HT-29 (cell line): ENCODE results near the gene SPSB1. TPM values are rescaled to one million over a fixed set of nuclear protein-coding genes. Genes with fewer than 3 reads are reported as not detected.

Source experiments
- DNase-seq: peaks from one replicate; pipeline ENCODE4 v3.0.0-alpha.2; 2015; ENCODE audit warnings: low spot score
- total RNA-seq: library from RNA; depleted of rRNA; stranded (reverse); fragments of >200 nt; shearing (Covaris generic); gene quantifications from 2 replicates; pipeline ENCODE4 v1.2.3, GENCODE V29; 2014

SPSB1 gene
- total RNA-seq, 1 experiment from 2014 or later, result 11.9 TPM

DNA sequence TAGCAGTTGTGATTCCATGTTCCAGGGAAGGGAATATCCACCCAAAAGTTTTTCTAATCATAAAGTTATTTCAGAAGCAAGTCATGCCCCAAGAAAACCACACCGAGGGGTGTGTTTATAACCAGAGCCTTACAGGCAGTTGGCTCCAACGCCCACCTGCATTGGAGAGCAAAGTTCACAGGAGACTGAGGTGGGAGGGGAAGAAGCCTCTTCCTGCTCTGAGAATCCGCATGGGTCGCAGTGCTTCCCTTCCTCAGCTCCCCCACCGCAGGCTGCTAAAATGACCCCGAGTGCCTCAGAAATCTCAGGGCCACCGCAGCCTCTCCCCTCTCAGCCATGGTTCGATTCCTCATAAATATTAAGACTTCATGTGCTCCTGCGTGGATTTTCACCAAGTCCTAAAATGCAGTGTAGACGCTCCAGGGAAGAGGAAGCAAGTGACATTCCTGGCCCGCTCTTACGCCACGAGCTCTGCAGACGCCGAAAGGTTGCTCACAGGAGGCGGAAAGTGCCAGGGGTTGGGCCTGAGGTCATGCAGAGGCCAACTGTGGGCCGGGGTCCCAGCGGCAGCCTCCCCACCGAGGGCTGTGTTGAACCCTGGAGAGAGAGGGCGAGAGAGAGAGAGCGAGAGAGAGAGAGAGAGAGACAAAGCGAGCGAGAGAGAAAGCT, 13.4 kb upstream of the SPSB1 start:
- DNase-seq, result peak; percentile 39

DNA sequence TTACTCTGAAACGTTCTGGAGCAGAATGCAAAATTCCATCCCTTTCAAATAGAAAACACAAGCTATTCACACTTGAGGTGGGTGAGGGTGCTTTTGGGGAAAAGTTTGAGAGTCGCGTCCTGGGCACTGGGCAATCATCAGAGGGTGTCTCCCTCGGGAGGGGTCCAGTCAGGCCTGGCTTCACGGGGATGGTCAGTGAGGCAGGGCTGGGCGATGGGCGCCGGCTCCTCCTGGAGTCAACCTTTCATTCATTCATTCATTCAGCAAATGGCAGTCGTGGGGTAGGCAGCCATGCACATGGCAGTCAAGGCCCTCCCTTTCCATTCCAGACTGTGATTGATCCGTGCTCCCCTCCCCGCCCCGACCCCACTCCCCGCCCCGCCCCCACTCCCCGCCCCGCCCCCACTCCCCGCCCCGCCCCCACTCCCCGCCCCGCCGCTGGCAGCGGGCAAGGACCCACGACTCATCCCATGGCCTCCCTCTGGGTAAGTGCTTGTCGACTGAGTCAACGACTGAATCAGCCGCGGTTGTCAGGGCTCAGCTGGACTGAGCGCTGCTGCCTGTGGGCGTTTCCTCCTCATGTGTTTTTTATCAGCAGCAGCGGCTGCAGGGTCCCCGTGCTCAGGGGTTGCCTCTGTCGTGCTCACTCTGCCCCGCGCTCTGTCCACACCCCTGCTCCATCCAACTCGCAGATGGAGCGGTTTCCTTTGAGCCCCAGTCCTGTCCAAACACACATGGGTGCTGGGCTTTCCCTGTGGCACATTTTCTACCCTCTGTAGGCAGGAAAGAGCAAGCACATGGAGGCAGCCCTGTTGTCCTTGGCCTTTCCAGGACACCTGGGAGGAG, 12.5 kb upstream of the SPSB1 start:
- DNase-seq, result no peak

DNA sequence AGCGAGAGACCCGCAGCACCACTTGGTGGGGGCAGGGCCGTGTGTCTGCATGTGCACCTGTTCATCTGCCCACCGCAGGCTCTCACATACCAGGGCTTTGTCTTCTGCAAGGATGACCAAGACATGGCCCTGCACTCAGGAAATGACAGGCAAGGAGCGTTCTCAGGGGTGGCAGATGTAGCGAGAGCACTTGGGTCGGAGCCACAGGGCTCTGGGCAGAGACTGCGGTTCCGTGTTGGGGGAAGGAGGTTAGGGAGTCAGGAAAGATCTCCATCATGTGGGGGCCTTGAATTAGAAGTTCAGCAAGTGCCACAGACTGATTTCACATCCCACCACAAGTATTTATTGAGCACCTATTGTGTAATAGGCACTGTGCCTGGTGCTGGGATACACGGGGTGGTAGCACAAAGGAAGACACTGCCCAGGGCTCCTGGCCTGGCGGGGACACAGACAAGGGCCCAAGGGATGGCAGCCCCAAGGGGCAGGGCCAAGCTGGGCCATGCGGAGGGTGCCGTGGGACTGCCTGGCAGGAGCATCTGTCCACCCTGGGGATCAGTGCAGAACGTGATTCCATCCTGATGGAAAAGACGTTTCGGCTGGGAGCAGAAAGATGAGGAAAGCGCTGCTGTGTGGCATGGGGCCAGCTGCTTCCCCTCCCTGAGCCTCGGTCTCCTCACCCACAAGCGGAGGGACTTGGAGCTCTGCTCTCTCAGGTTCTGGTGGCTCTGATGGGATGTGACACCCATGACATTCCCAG, 11.4 kb upstream of the SPSB1 start:
- no peak for DNase-seq

DNA sequence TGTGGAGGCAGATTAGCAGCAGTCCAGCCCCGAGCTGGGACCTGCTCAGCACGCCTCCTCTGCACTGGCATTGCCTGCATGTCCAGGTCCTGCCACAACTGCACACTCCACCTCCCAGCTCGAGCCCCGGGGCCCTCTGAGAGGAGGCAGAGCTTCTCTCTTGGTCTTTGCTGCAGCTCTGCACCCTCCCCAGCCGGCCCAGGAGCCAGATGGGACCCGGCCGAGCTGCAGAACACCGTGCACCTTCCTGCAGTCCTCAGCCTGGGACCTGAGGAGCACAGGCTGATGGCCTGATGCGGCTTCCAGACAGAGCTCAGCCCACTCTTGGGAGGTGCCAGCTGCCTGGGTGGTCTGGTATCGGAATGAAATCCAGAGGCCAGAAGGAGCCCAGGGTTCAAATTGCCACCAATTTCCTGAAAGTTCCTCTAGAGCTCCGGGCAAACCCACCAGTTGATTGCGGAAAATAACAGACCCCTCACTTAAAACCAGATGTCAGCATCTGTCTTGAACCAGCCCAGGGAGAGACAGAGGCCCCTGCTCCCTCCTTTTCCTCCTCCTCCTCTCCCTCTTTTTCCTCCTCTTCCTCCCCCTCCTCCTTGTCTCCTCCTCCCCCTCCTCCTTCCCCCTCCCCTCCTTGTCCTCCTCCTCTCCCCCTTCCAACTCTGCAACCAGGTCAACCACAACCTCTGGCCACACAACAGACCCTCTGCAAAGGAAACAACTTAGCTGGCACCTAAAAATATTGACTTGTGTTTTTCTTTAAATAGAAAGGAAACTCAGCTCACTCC, 10.6 kb upstream of the SPSB1 start:
- DNase-seq, result no peak

DNA sequence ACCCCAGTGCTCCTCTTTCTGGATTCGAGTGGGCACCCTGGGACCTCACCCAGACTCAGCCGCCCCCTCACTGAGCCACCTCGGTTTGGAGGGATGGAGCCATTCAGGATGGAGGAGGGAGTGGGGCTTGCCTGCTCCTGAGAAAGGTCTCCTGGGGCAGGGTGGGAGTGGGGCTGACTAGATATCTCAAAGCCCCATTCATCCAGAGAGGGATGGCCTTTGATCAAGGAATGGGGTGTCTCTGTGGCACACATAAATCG, 10.1 kb upstream of the SPSB1 start:
- DNase-seq, result no peak

DNA sequence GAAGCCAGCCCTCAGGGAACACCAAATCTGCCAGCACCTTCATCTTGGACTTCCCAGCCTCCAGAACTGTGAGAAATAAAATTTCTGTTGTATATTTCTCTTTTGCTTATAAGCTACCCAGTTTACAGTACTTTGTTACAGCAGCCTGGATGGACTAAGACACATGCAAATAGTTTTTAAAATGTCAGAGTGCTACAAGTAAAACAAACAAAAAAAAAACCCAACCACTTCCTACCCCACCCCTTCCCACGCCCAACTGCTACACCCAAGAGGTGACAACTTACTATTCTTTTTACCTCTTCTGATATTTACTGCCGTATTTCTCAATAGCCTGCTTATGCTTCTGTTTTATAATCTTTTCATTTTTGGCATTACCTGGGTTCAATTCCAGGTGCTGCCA, 8.6 kb upstream of the SPSB1 start:
- DNase-seq, result no peak

DNA sequence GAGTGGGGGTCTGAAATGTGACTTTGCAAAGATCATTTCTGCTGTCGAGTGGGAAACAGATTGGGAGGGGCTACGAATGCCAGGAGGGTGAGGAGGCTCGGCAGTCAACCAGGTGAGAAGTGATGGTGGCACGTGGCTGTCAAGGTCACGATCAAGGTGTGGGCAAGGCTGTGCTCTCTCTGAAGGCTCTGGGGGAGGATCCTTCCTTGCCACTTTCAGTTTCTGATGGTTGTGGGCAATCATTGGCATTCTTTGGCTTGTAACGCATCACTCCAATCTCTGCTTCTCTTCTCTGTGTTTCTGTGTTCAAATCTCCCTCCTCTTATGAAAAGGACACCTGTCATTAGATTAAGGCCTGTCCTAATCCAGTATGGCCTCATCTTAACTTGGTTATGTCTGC, 6.1 kb upstream of the SPSB1 start:
- no peak for DNase-seq

DNA sequence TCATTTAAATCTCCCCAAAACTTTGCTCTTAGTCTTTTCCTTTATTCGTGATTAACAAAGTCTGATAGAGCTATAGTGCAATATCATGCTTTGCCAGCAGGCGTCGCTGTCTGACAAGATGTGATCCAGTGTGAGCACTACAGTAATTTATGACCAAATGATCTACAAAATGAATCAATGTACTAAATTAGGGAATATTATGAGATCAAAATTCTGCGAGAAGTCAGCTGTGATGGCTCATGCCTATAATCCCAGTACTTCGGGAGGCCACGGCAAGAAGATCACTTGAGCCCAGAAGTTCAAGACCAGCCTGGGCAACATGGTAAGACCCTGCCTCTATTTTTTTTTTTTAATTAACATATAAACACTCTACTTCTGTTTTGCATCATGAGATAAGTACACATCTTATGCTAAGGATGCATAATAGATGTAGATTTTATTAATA, 3.6 kb upstream of the SPSB1 start:
- peak; percentile 90 for DNase-seq

DNA sequence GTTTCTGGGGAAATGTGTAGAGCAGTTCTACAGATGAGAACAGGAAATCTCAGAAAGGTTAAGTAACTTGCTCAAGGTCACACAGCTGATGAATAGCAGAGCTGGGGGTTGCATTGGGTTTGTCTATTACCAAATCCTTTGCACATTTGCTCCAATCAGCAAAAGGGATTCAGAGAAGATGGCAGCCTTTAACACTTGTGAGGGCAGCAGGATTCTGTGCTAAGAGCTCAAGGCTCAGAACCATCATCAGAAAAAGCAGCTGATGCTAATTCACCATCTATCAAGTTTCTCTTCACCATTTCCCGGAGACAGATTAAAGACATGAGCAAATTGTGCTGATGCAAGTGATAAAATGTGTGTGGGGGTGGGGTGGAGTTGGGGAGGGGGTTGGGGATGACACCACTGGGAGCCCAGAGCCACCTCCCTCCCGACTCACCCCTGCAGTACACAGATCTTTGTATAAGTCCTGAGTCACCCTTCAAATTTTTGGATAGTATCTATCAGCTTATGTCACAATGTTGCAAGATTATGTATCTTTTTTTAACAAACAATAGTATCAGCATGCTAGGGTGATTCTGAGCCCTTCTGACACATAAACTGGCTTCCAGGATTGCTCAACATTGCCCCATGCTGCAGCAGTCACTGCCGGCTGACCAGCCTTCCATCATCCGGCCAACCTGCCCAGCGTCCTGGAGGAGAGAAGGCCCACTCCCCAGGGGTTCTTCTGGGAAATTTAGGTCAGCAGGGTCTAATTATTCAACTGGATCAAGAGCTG, 2.8 kb upstream of the SPSB1 start:
- no peak for DNase-seq

DNA sequence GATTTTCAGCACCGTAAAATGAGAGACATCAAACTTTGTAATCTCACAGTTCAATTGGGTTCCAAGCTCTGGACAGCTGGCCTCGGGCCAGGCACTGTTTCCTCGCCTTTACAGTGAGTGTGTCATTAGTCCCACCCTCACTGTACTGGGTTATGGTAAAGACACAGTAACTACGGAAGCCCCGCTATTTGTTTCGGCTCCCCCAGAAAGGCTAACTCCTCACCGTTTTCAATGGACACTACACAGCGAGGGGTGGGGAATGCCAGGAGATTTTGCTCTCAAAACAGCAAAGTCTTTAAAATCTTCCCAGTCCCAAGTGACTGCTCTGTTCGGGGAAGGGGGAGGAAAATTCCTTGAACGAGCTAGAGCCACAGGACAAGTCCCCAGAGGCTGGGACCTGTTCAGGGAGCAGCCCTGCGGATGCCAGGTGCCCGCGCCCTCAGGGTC, 757 bp upstream of the SPSB1 start:
- peak; percentile 86 for DNase-seq

DNA sequence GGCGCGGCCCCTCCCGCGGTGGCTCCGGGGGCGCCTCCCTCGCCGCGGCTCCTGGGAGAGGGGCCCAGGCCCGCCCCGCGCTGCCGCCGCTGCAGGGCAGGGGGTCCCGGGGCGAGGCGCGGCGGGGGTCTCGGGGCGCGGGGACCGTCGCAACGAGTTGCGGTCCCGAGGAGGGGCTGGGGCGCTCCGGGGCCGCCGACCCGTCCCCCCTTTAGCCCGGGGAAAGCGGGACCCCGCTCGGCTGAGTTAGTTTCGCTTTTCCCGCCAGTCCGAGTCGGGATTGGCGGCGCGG, 493 bp downstream of the SPSB1 start:
- no peak for DNase-seq

DNA sequence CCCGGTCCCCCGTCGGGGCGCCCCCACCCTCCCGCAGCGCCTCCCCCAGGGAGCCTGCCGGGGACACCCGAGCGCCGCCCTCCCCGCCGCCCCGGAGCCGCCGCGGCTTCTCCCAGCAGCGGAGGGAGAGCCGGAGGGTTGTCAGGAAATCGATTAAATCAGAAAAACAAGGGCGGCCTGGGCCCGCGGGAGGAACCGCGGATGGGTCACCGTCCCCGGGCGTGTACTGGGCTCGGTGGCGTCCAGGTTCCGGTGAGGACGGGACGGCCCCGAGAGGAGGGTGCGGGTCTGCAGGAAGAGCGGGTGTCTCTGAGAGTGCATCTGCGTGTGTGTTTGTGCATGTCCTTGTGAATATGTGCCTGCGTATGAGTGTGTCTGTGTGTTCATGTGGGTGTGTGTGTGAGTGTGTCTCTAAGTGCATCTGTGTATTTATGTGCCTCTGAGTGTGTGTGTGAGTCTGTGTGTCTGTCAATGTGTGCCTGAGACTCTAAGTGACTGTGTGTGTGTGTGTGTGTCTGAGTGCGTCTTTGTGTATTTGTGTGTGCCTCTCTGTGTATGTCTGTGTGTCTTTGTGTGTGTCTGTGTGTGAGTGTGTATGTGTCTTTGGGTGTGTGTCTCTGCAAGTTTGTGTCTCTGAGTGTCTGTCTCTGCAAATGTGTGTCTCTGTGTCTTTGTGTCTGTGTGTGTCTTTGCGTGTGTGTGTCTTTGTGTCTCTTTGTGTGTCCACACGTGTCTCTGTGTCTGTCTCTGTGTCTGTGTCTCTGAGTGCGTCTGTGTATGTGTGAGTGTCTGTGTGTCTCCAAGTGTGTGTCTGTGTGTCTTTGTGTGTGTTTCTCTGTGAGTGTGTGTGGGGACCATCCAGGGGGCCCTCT, 1.1 kb downstream of the SPSB1 start:
- peak; percentile 52 for DNase-seq

DNA sequence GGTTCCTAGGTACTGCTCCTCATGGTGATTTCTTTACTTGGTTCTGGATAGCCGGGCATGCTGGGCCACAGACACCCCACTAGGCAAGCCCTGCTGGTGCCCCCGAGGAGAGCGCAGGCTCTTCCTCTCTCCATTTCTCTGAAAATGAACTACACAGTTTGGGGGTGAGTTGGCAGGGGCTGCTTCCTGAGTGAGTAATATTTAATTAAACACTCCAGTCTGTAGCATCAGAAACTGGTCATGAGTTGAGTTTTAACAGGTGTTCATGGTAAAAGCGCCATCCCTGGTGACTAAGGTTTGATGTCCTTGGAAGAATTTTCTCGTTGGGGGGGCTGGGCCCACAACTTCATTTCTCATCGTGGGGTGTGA, 1.7 kb downstream of the SPSB1 start:
- DNase-seq, result no peak

DNA sequence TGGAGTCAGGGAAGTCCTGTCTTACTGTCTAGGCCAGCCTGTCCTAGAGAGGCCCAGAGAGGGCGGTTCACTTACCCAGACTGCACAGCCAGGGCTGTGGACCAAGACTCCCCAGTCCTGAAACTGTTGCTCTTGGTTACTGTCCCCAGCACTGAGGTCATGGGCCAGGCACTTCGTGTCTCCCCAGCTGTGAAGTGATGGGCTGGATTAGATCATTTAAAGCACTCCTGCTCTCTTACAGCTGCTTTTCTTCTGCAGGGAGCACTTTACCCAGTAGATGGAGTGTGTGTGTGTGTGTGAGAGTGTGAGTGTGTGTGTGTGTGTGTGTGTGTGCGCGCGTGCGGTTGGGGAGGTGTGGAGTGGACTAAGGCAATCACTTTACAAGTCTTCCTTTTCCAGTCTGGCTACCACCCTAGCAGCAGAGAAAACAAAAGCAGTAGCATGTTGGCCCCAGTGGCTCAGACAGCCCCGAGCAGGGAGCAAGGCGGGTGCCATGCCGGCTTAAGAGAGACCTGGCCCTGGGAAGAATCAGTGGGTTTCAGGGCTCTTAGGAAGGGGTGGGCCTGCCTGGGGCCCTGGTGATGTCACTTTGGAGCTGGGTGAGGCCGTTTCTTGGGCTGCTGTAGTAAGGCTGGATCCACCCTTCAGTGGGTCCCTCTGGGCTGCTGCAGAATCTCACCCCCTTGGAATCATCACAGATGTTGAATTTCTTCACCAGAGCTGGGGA, 2.4 kb downstream of the SPSB1 start:
- peak; percentile 52 for DNase-seq

DNA sequence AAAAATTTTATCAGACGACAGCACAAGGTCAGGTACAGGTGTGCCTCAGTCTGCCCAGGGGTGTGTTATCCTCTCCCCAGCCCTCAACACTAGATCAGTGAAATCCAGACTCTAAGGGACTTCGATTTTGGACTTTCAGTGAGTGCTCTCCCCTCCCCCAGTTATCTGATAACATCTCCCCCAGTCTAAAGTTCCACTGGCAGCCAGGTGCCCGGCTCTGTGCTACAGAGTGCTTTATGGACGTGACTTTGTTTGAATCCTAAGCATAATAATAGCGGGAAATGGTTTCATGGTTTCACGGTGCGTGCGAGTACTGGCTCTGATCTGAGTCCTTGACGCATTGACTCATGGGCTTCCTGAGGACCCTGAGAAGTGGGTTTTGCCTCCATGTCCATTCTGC, 3.2 kb downstream of the SPSB1 start:
- DNase-seq, result no peak

DNA sequence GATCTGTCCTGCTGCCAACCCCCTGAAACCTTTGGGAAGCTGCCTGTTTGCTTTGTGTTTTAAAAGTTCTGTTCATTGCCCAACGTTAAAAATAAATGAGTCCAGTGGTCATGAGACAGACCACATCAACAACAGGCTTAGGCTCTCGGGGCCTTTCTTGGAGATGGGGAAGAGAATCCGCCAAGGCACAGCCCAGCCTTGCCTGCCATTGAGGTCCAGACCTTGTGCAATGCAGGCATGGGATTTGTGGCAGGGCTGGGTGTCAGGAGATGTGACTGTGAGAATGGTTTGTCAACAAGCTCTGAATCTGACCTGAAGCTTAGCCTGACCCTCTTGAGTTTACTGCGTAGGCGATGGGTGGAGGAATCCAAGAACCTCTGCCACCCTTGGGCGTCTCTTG, 4.2 kb downstream of the SPSB1 start:
- no peak for DNase-seq

DNA sequence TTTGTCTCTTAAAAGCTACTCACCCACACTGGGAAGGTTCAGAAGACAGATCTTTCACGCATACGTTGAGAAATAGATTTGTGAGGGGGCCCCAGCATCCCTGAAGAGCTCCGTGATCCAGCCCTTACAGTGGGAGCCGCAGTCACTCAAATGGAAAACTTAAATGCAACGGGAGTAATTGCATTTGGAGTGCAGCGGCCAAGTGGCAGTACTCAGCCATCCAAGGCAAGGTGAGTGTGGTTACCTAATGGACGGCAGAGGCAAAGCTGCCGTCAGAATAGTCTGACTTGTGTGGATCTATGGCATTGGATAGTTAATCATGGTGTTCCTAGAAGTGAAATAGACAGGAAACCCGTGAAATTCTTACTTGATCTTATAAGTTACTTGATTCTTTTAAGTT, 5.1 kb downstream of the SPSB1 start:
- DNase-seq, result no peak

DNA sequence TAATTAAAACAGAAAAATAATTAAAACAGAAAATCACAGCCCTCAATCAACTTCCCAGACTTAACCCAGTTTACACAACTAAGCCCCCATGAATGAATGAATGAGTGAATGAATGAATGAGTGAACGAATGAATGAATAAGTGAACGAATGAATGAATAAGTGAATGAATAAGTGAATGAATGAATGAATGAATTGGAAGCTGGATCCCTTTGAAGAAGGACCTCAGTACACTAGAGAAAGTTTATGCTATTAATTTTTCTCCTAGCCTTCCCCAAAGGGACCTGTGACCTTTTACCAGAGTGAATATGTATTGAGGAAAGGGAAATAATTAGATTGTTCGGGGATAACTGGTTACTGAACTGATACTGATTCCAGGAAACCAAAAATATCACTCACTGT, 5.6 kb downstream of the SPSB1 start:
- no peak for DNase-seq
